IMR-90 (cell line): ENCODE results near the gene PARP14. TPM values are rescaled to one million over a fixed set of nuclear protein-coding genes. Genes with fewer than 3 reads are reported as not detected.
"Not testable (repeated sequence)": the region's sequence is repeated elsewhere in the genome, so short reads cannot be mapped to it uniquely, and the experiment has no call there.

Source experiments
- ATAC-seq: fragments of 200-7000 bp; cut with Tn5 transposase; 2 replicates; pipeline ENCODE4 v1.9.1; 2020; ENCODE audit warnings: low read depth, mild to moderate bottlenecking, moderate library complexity
- BruUV-seq: library from RNA; stranded (reverse); fragments of 400-500 nt; replicated peaks from 2 replicates; lab custom pipeline; 2021; lab: Mats Ljungman, UMichigan
- CTCF ChIA-PET: fragments of 300-600 bp; formaldehyde crosslinking; extraction: SDS; loops from one replicate; lab custom pipeline; 2021; ENCODE audit warnings: antibody characterized with exemption; lab: Yijun Ruan, JAX
- POLR2A ChIA-PET: fragments of 300-600 bp; sonication (Branson Sonifier 250); formaldehyde crosslinking; loops from one replicate; lab custom pipeline; 2022; ENCODE audit warnings: antibody characterized with exemption; ENCODE audit not compliant: unreplicated experiment; lab: Charles Lee
- DNase-seq: peaks from one replicate; pipeline ENCODE4 v3.0.0; 2013
- H2AFZ ChIP-seq: replicated peaks from 2 replicates; pipeline ENCODE3; 2013; ENCODE audit warnings: low read length, mild to moderate bottlenecking; ENCODE audit not compliant: poor library complexity
- H2AK5ac ChIP-seq: 2 replicates; pipeline ENCODE4 v1.6.1; 2013; ENCODE audit warnings: low read depth, low read length, inconsistent platforms
- H2AK9ac ChIP-seq: replicated peaks from 2 replicates; pipeline ENCODE3; 2013; ENCODE audit warnings: mild to moderate bottlenecking, low read depth, low read length, moderate library complexity; ENCODE audit not compliant: poor library complexity
- H2BK120ac ChIP-seq: 2 replicates; pipeline ENCODE4 v1.6.1; 2013; ENCODE audit warnings: low read depth, low read length, inconsistent platforms
- H2BK15ac ChIP-seq: 3 replicates; pipeline ENCODE4 v1.6.1; 2013; ENCODE audit warnings: low read depth, low read length, inconsistent platforms
- H2BK20ac ChIP-seq: 2 replicates; pipeline ENCODE4 v1.6.1; 2013; ENCODE audit warnings: low read depth, mild to moderate bottlenecking, inconsistent platforms, low read length, moderate library complexity
- H2BK5ac ChIP-seq: 2 replicates; pipeline ENCODE4 v1.6.1; 2013; ENCODE audit warnings: mild to moderate bottlenecking, low read depth, low read length, inconsistent platforms; ENCODE audit not compliant: poor library complexity, severe bottlenecking
- H3K14ac ChIP-seq: replicated peaks from 2 replicates; pipeline ENCODE4 v1.6.1; 2013; ENCODE audit warnings: low read depth, low read length, inconsistent platforms
- H3K18ac ChIP-seq: 2 replicates; pipeline ENCODE4 v1.6.1; 2013; ENCODE audit warnings: low read depth, low read length, control low read depth
- H3K23ac ChIP-seq: 2 replicates; pipeline ENCODE4 v1.6.1; 2013; ENCODE audit warnings: low read depth, low read length, inconsistent platforms
- H3K27ac ChIP-seq: 2 replicates; pipeline ENCODE4 v1.5.1; 2013; ENCODE audit warnings: mild to moderate bottlenecking, control low read depth, low read length; ENCODE audit not compliant: insufficient read depth
- H3K27me3 ChIP-seq: 2 replicates; pipeline ENCODE4 v1.6.1; 2013; ENCODE audit warnings: low read length; ENCODE audit not compliant: control insufficient read depth, insufficient read depth
- H3K36me3 ChIP-seq: 2 replicates; pipeline ENCODE4 v1.6.1; 2013; ENCODE audit warnings: low read length, mixed read lengths; ENCODE audit not compliant: control insufficient read depth, insufficient read depth
- H3K4ac ChIP-seq: 2 replicates; pipeline ENCODE4 v1.6.1; 2013; ENCODE audit warnings: low read depth, low read length, inconsistent platforms
- H3K4me1 ChIP-seq: 2 replicates; pipeline ENCODE4 v1.6.1; 2013; ENCODE audit warnings: low read length, mixed read lengths; ENCODE audit not compliant: control insufficient read depth, insufficient read depth
- H3K4me2 ChIP-seq: 2 replicates; pipeline ENCODE4 v1.6.1; 2013; ENCODE audit warnings: low read depth, mild to moderate bottlenecking, control low read depth, low read length, moderate library complexity
- H3K4me3 ChIP-seq: 2 replicates; pipeline ENCODE4 v1.5.1; 2013; ENCODE audit warnings: low read depth, mild to moderate bottlenecking, control low read depth, low read length, moderate library complexity; ENCODE audit not compliant: insufficient read depth
- H3K56ac ChIP-seq: 2 replicates; pipeline ENCODE4 v1.6.1; 2013; ENCODE audit warnings: low read length, inconsistent platforms; ENCODE audit not compliant: insufficient read depth; ENCODE audit errors: extremely low read depth
- H3K79me1 ChIP-seq, 2 experiments: 2 replicates each; pipeline ENCODE4 v1.6.1; 2013; ENCODE audit warnings: low read length in 2 of 2, inconsistent platforms in 1 of 2, low read depth in 1 of 2
- H3K9ac ChIP-seq: 2 replicates; pipeline ENCODE4 v1.6.1; 2013; ENCODE audit warnings: low read depth, low read length, control low read depth
- H3K9me1 ChIP-seq: 2 replicates; pipeline ENCODE4 v1.6.1; 2013; ENCODE audit warnings: low read length, inconsistent platforms; ENCODE audit not compliant: insufficient read depth
- H3K9me3 ChIP-seq: 2 replicates; pipeline ENCODE4 v1.6.1; 2013; ENCODE audit warnings: low read length; ENCODE audit not compliant: control insufficient read depth, insufficient read depth
- H4K20me1 ChIP-seq: 2 replicates; pipeline ENCODE4 v1.6.1; 2013; ENCODE audit warnings: low read length, inconsistent platforms; ENCODE audit not compliant: insufficient read depth
- H4K5ac ChIP-seq: 2 replicates; pipeline ENCODE4 v1.6.1; 2013; ENCODE audit warnings: mild to moderate bottlenecking, low read depth, low read length, control low read depth
- H4K8ac ChIP-seq, 2 experiments: 2 replicates each; pipeline ENCODE4 v1.6.1; 2013; ENCODE audit warnings: low read depth in 2 of 2, low read length in 2 of 2, control low read depth in 1 of 2, inconsistent platforms in 1 of 2
- H4K91ac ChIP-seq: 2 replicates; pipeline ENCODE4 v1.6.1; 2013; ENCODE audit warnings: low read depth, low read length, inconsistent platforms; ENCODE audit not compliant: insufficient read depth
- WGBS, 2 experiments: methylation state at CpG; one replicate each; pipeline versions ENCODE4 v1.1.5 to v1.1.7; 2013; ENCODE audit warnings: missing lambda C conversion rate in 2 of 2; ENCODE audit not compliant: insufficient read length in 1 of 2; ENCODE audit errors: extremely low coverage in 2 of 2; 5-methylcytosine and 5-hydroxymethylcytosine counted together
- dilution Hi-C: fragments of 300-500 bp; cut with HindIII; formaldehyde crosslinking; loops from one replicate; pipeline ENCODE4 v1.14.3; 2018; ENCODE audit warnings: low sequenced_read_pairs; ENCODE audit not compliant: unreplicated experiment
- in situ Hi-C: fragments of 300-500 bp; cut with MboI; formaldehyde crosslinking; loops from 3 replicates; pipeline ENCODE4 v1.14.3; 2019; ENCODE audit warnings: low sequenced_read_pairs, inconsistent platforms, mixed read lengths
- intact Hi-C: fragments of 100-400 bp; cut with micrococcal nuclease; formaldehyde crosslinking; loops from 2 replicates; pipeline ENCODE4 v1.10.0; 2022
- polyA plus RNA-seq, 3 experiments: library from polyadenylated mRNA; depleted of rRNA; stranded (reverse); fragments of >200 nt; gene quantifications; 2 replicates each; pipeline ENCODE4 v1.2.3, GENCODE V29; 2012; ENCODE audit warnings: low replicate concordance in 1 of 3
- total RNA-seq: library from RNA; depleted of rRNA; stranded (reverse); fragments of >200 nt; gene quantifications from 2 replicates; pipeline ENCODE4 v1.2.3, GENCODE V29; 2012

PARP14 gene
- total and polyA plus RNA-seq, 2 of the 4 experiments (the other 2 are of a cell fraction), result 9.3 to 23.1 TPM

GRCh38 chr3:122651962-122652361 is 28.7 kb upstream of the PARP14 start:
- H3K9ac ChIP-seq, POLR2A ChIA-PET, BruUV-seq, H2AK5ac ChIP-seq, DNase-seq, H3K79me1 ChIP-seq, H2AFZ ChIP-seq, H4K5ac ChIP-seq, H3K56ac ChIP-seq, H3K36me3 ChIP-seq, H3K9me1 ChIP-seq, dilution Hi-C loops, H3K4ac ChIP-seq, H2AK9ac ChIP-seq, H3K9me3 ChIP-seq, H3K14ac ChIP-seq, H4K20me1 ChIP-seq, CTCF ChIA-PET, H2BK20ac ChIP-seq, H3K27ac ChIP-seq, H4K8ac ChIP-seq, H3K23ac ChIP-seq, H3K18ac ChIP-seq, H3K4me3 ChIP-seq, H2BK120ac ChIP-seq, H4K91ac ChIP-seq, H3K27me3 ChIP-seq, intact Hi-C loops, in situ Hi-C loops, H2BK15ac ChIP-seq, H2BK5ac ChIP-seq, H3K4me2 ChIP-seq, ATAC-seq, H3K4me1 ChIP-seq: not testable (repeated sequence)
- 80% methylated on average over 2 of the region's 6 CpGs; no CpG with 5 or more reads in 1 of the 2 experiments for WGBS, 2 experiments

GRCh38 chr3:122658336-122658735 is 22.3 kb upstream of the PARP14 start:
- ATAC-seq, BruUV-seq: not testable (repeated sequence)

More at GRCh38 chr3:122658336-122658735, 22.3 kb upstream of the PARP14 start:
- H4K8ac ChIP-seq, H3K4ac ChIP-seq, H2BK20ac ChIP-seq, H3K56ac ChIP-seq, H2BK5ac ChIP-seq, H3K9me1 ChIP-seq, H2AK5ac ChIP-seq, H2BK15ac ChIP-seq, H3K27me3 ChIP-seq, H3K4me1 ChIP-seq, DNase-seq, H3K23ac ChIP-seq, intact Hi-C loops, in situ Hi-C loops, H3K18ac ChIP-seq, H3K36me3 ChIP-seq, H4K5ac ChIP-seq, H3K14ac ChIP-seq, H2AFZ ChIP-seq, H3K79me1 ChIP-seq, H4K91ac ChIP-seq, H3K4me2 ChIP-seq, H2BK120ac ChIP-seq, dilution Hi-C loops, H4K20me1 ChIP-seq, H3K9ac ChIP-seq, H3K4me3 ChIP-seq, H3K27ac ChIP-seq, H2AK9ac ChIP-seq, POLR2A ChIA-PET, CTCF ChIA-PET, H3K9me3 ChIP-seq: not testable (repeated sequence)
- WGBS, 2 experiments, result no CpG with 5 or more reads among the region's 4 CpGs
